HepG2 (cell line): Measurements from ENCODE around the gene MRPS25. TPM values are rescaled to one million over a fixed set of nuclear protein-coding genes. Genes with fewer than 3 reads are reported as not detected.
A peak's percentile ranks its signal among the peaks of the same experiment; 100 is the strongest.

Experiments used
- ATF2 ChIP-seq: sonication (generic); formaldehyde crosslinking; IDR thresholded peaks from 2 replicates; pipeline ENCODE4 v1.4.0; 2020; ENCODE audit warnings: missing genetic modification reagents
- FOXO1 ChIP-seq: sonication (generic); formaldehyde crosslinking; IDR thresholded peaks from 2 replicates; pipeline ENCODE4 v1.4.0; 2020; ENCODE audit warnings: missing genetic modification reagents
- FOXO4 ChIP-seq: sonication (generic); formaldehyde crosslinking; conservative IDR thresholded peaks from 2 replicates; pipeline ENCODE4 v1.8.1; 2023; ENCODE audit warnings: missing genetic modification reagents
- GATA4 ChIP-seq: sonication (generic); IDR thresholded peaks from 2 replicates; pipeline ENCODE4 v1.6.1; 2016; ENCODE audit warnings: antibody characterized with exemption, low read depth, borderline replicate concordance
- HHEX ChIP-seq: IDR thresholded peaks from 2 replicates; pipeline ENCODE4 v1.6.1; 2016; ENCODE audit warnings: control low read depth
- HOXA3 ChIP-seq: sonication (generic); formaldehyde crosslinking; IDR thresholded peaks from 2 replicates; pipeline ENCODE4 v1.5.0; 2020; ENCODE audit warnings: missing genetic modification reagents
- KLF16 ChIP-seq, 2 experiments: sonication (generic) in 1 of 2; formaldehyde crosslinking in 1 of 2; IDR thresholded peaks; 2 replicates each; pipeline versions ENCODE4 v1.6.1 to v1.8.0; 2016 to 2023; ENCODE audit warnings: missing genetic modification reagents in 2 of 2, missing compliant biosample characterization in 1 of 2
- MAFG ChIP-seq: sonication (generic); formaldehyde crosslinking; IDR thresholded peaks from 2 replicates; pipeline ENCODE4 v1.5.1; 2020; ENCODE audit warnings: mild to moderate bottlenecking, missing genetic modification reagents
- MAZ ChIP-seq, 2 experiments: sonication (generic) in 1 of 2; formaldehyde crosslinking in 1 of 2; IDR thresholded peaks; 2 replicates each; pipeline versions ENCODE4 v1.5.0 to v1.6.1; 2012 to 2020; ENCODE audit warnings: low read depth in 2 of 2, mild to moderate bottlenecking in 2 of 2, borderline replicate concordance in 1 of 2, improper control_type of control experiment in 1 of 2, low read length in 1 of 2, missing genetic modification reagents in 1 of 2, moderate library complexity in 1 of 2
- NCOA1 ChIP-seq: sonication (generic); formaldehyde crosslinking; IDR thresholded peaks from 2 replicates; pipeline ENCODE4 v1.9.0; 2021; ENCODE audit warnings: missing genetic modification reagents
- NR2C2 ChIP-seq: sonication (generic); formaldehyde crosslinking; IDR thresholded peaks from 2 replicates; pipeline ENCODE4 v1.4.0; 2020; ENCODE audit warnings: missing genetic modification reagents, mild to moderate bottlenecking, moderate library complexity, borderline replicate concordance
- PHF21A ChIP-seq: sonication (generic); formaldehyde crosslinking; IDR thresholded peaks from 2 replicates; pipeline ENCODE4 v1.5.0; 2020; ENCODE audit warnings: mild to moderate bottlenecking, missing genetic modification reagents
- PHF5A ChIP-seq: IDR thresholded peaks from one replicate; pipeline ENCODE4 v1.6.1; 2018; ENCODE audit warnings: low read depth, missing genetic modification reagents; ENCODE audit not compliant: unreplicated experiment
- RBFOX2 ChIP-seq: fragments of 200-400 bp; formaldehyde crosslinking; IDR thresholded peaks from 2 replicates; pipeline ENCODE4 v1.6.1; 2017; ENCODE audit warnings: low read depth, mild to moderate bottlenecking, low read length
- SAP130 ChIP-seq: IDR thresholded peaks from 2 replicates; pipeline ENCODE4 v1.6.1; 2016; ENCODE audit warnings: low read depth
- SOX5 ChIP-seq: IDR thresholded peaks from 2 replicates; pipeline ENCODE4 v1.6.1; 2016; ENCODE audit warnings: borderline replicate concordance
- TMF1 ChIP-seq: sonication (generic); formaldehyde crosslinking; IDR thresholded peaks from 2 replicates; pipeline ENCODE4 v1.8.1; 2022; ENCODE audit warnings: low read depth, missing genetic modification reagents
- ZBTB33 ChIP-seq: sonication (generic); formaldehyde crosslinking; IDR thresholded peaks from 2 replicates; pipeline ENCODE4 v1.4.0; 2020; ENCODE audit warnings: missing genetic modification reagents
- ZBTB8A ChIP-seq: sonication (generic); formaldehyde crosslinking; IDR thresholded peaks from 2 replicates; pipeline ENCODE4 v1.4.0; 2020; ENCODE audit warnings: mild to moderate bottlenecking, low read depth, missing genetic modification reagents, borderline replicate concordance
- ZFY ChIP-seq: sonication (generic); formaldehyde crosslinking; IDR thresholded peaks from 2 replicates; pipeline ENCODE4 v1.4.0; 2020; ENCODE audit warnings: missing genetic modification reagents
- ZKSCAN5 ChIP-seq: sonication (generic); formaldehyde crosslinking; IDR thresholded peaks from 2 replicates; pipeline ENCODE4 v1.5.1; 2020; ENCODE audit warnings: mild to moderate bottlenecking, missing genetic modification reagents
- ZNF234 ChIP-seq: sonication (generic); formaldehyde crosslinking; conservative IDR thresholded peaks from 2 replicates; pipeline ENCODE4 v1.5.1; 2020; ENCODE audit warnings: mild to moderate bottlenecking, missing genetic modification reagents
- ZNF720 ChIP-seq: sonication (generic); formaldehyde crosslinking; IDR thresholded peaks from 2 replicates; pipeline ENCODE4 v1.4.0; 2020; ENCODE audit warnings: missing genetic modification reagents
- ZNF740 ChIP-seq: sonication (generic); formaldehyde crosslinking; IDR thresholded peaks from 2 replicates; pipeline ENCODE4 v1.4.0; 2020; ENCODE audit warnings: missing genetic modification reagents
- ZNF761 ChIP-seq: sonication (generic); formaldehyde crosslinking; conservative IDR thresholded peaks from 2 replicates; pipeline ENCODE4 v1.4.0; 2020; ENCODE audit warnings: mild to moderate bottlenecking, missing genetic modification reagents
- ZNF879 ChIP-seq: sonication (generic); formaldehyde crosslinking; IDR thresholded peaks from 2 replicates; pipeline ENCODE4 v1.8.1; 2023; ENCODE audit warnings: missing genetic modification reagents
- polyA plus RNA-seq, 8 experiments: library from polyadenylated mRNA; depleted of rRNA in 3 of 8; stranded (reverse) in 7 of 8; unstranded in 1 of 8; fragments of >200 nt; fragmentation: Illumina TruSeq in 4 of 8; extraction: Trizol in 4 of 8; gene quantifications; 2 replicates each; pipeline versions ENCODE4 v1.2.1 to v1.2.3, GENCODE V29; 2011 to 2016; ENCODE audit warnings: low read depth in 4 of 8, missing spikeins in 1 of 8, mixed read lengths in 1 of 8; ENCODE audit not compliant: insufficient read depth in 1 of 8
- total RNA-seq, 5 experiments: library from RNA; depleted of rRNA; stranded (reverse); fragments of >200 nt; fragmentation: Illumina TruSeq; extraction: Trizol; gene quantifications; 2 replicates each; pipeline ENCODE4 v1.2.3, GENCODE V29; 2016; ENCODE audit warnings: low read depth in 1 of 5

Gene MRPS25
- total and polyA plus RNA-seq, 2 of the 13 experiments (the other 11 are each of a cell fraction or from before 2014, with no cell fraction given) = 60.1 to 74.3 TPM

- 0 out of 2 replicates have a peak, but pooled peaks have one; percentile 90 for TF ChIP-seq ZNF761
- peak; percentile 95 for TF ChIP-seq SAP130 (CRISPR knock-in tag)
- TF ChIP-seq FOXO4 (CRISPR knock-in tag) = no peak
- TF ChIP-seq MAZ (IDR thresholded peaks at IDR 0.05; ENCODE audit: borderline replicate concordance, low read depth, low read length) = no peak
- TF ChIP-seq MAZ (CRISPR knock-in tag; IDR thresholded peaks at IDR 0.05; ENCODE audit: low read depth) = peak; percentile 83
- TF ChIP-seq ZBTB8A (CRISPR knock-in tag) = no peak
- no peak for TF ChIP-seq ZNF720 (CRISPR knock-in tag)
- peak; percentile 81; the same call in 1 of the 2 replicates for TF ChIP-seq GATA4
- TF ChIP-seq PHF5A (CRISPR knock-in tag) = no peak
- TF ChIP-seq ZNF740 (CRISPR knock-in tag) = no peak
- TF ChIP-seq ZNF234 = no peak
- peak; percentile 76; the same call in 1 of the 2 replicates for TF ChIP-seq ZNF879 (CRISPR knock-in tag)
- TF ChIP-seq NCOA1 = no peak
- peak; percentile 50 for TF ChIP-seq FOXO1 (CRISPR knock-in tag)
- peak; percentile 32; the same call in 1 of the 2 replicates for TF ChIP-seq ZBTB33
- peak; percentile 35 for TF ChIP-seq SOX5 (CRISPR knock-in tag)
- TF ChIP-seq KLF16 (CRISPR knock-in tag; IDR thresholded peaks at IDR 0.05) = peak in 1 of 2 experiments; percentile 79; a peak in 2 of 4 replicates
- peak; percentile 84 for TF ChIP-seq NR2C2 (CRISPR knock-in tag)
- peak; percentile 97 for TF ChIP-seq RBFOX2
- peak; percentile 60; the same call in 1 of the 2 replicates for TF ChIP-seq ATF2 (CRISPR knock-in tag)
- no peak for TF ChIP-seq ZKSCAN5
- no peak for TF ChIP-seq HHEX (CRISPR knock-in tag)
- no peak for TF ChIP-seq MAFG (CRISPR knock-in tag)
- peak; percentile 92 for TF ChIP-seq ZFY (CRISPR knock-in tag)
- TF ChIP-seq TMF1 (CRISPR knock-in tag) = no peak
- peak; percentile 83 for TF ChIP-seq HOXA3 (CRISPR knock-in tag)
- TF ChIP-seq PHF21A = 0 out of 2 replicates have a peak, but pooled peaks have one; percentile 23
Observed at GRCh38 chr3:15064835-15065549, at the start of gene MRPS25 (continued).
